Measurements from ENCODE around the gene TRIM17. TPM values are rescaled to one million over a fixed set of nuclear protein-coding genes. Genes with fewer than 3 reads are reported as not detected.

The TRIM17 gene
- total RNA-seq, 1 experiment from 2014 or later, result not detected

GRCh38 chr1:228404107-228404720 is 12.4 kb downstream of the TRIM17 start:
- ATAC-seq, result no peak
- Histone ChIP-seq H3K9ac (ENCODE audit: low read length) (no peak overlapping the region), H3K9me3 (ENCODE audit: control insufficient read depth in 1 of 2, insufficient read depth in 1 of 2, low read depth in 1 of 2, low read length in 2 of 2) (no peaks in the 10 kb centered on the region), H3K79me2 (ENCODE audit: insufficient read depth, low read length) (peaks cover 71% of the 10 kb centered on the region), H3K9me2 (ENCODE audit: insufficient read depth) (no peaks in the 10 kb centered on the region), H2AFZ (ENCODE audit: low read depth, low read length, poor library complexity, severe bottlenecking) (no peak overlapping the region), H4K20me1 (ENCODE audit: insufficient read depth) (no peaks in the 10 kb centered on the region), H3K36me3 (ENCODE audit: control insufficient read depth in 1 of 2, insufficient read depth in 2 of 2, low read length in 2 of 2) (peaks cover 15 to 35% of the 10 kb centered on the region in 2 experiments; a peak in 3 of 4 replicates), H3K4me2 (ENCODE audit: low read length) (no peak overlapping the region; the same call in 1 of the 2 replicates), H3K4me1 (ENCODE audit: control insufficient read depth in 1 of 2, insufficient read depth in 2 of 2, low read length in 2 of 2) (peaks cover 9 to 21% of the 10 kb centered on the region in 2 experiments), H3K27ac (ENCODE audit: low read depth, low read length) (no peak overlapping the region; the same call in 1 of the 2 replicates), H3K27me3 (ENCODE audit: insufficient read depth, low read length) (no peaks in the 10 kb centered on the region), H3K4me3 (replicated peaks in 1 of 2; ENCODE audit: low read depth in 1 of 2, low read length in 2 of 2) (peak overlapping the region; percentile 1 to 98; a peak in 1 of 4 replicates)
- ChIA-PET CTCF (interaction anchor here (1.4 kb wide), 1 partner anchor 11 kb away, joined by 6 read pairs; no protein-coding TSS in a partner anchor), POLR2A (interaction anchor here (1.6 kb wide), 1 partner anchor 53 kb away, joined by 3 read pairs; a partner anchor contains a TSS), RAD21 (ENCODE audit: low non-redundant PET in 1 of 2, low total read pairs in 2 of 2, uncharacterized antibody in 2 of 2, unreplicated experiment in 2 of 2) (no interaction called here)
- TF ChIP-seq EZH2 (IDR thresholded peaks at IDR 0.05) (no peak), ZFX (IDR thresholded peaks at IDR 0.05) (no peak), MAX (IDR thresholded peaks at IDR 0.05) (no peak), RAD21 (IDR thresholded peaks at IDR 0.05; ENCODE audit: low read depth) (no peak), REST (IDR thresholded peaks at IDR 0.05; ENCODE audit: low read depth) (no peak), ZNF274 (IDR thresholded peaks at IDR 0.05; ENCODE audit: low read depth, low read length) (no peak), ELF1 (IDR thresholded peaks at IDR 0.05; ENCODE audit: borderline replicate concordance, low read depth) (no peak), EGR1 (IDR thresholded peaks at IDR 0.05; ENCODE audit: low read depth) (no peak), POLR2AphosphoS5 (IDR thresholded peaks at IDR 0.05; ENCODE audit: low read depth, low read length) (no peak), SRF (IDR thresholded peaks at IDR 0.05; ENCODE audit: low read depth) (no peak), YY1 (IDR thresholded peaks at IDR 0.05; ENCODE audit: extremely low read depth, insufficient replicate concordance, low read depth, low read length) (no peak)
- BruUV-seq (replicated peaks), result no TSS peak
- no peak for DNase-seq (ENCODE audit: low read depth, low spot score)
- intact Hi-C loops (cut with micrococcal nuclease), result no loop called here

All from HCT116 (cell line).